Activated T-helper 17 cell treated with anti-CD3 and anti-CD28 coated beads, Interleukin-2, amount 50 U/mL, for 72 hours (primary cell): ENCODE measurements around the gene SART3. TPM values are rescaled to one million over a fixed set of nuclear protein-coding genes. Genes with fewer than 3 reads are reported as not detected.
"Not testable (repeated sequence)": the region's sequence is repeated elsewhere in the genome, so short reads cannot be mapped to it uniquely, and the experiment has no call there.

Experiments
- ATAC-seq: fragments of 150-1000 bp; cut with Tn5 transposase; replicated peaks from 2 replicates; pipeline ENCODE4 v1.10.0; 2021; ENCODE audit warnings: mild to moderate bottlenecking, moderate library complexity
- H3K27ac Mint-ChIP-seq: one replicate; pipeline ENCODE4 v1.8.0; 2022; ENCODE audit warnings: mixed read lengths
- H3K27me3 Mint-ChIP-seq: one replicate; pipeline ENCODE4 v1.8.0; 2022; ENCODE audit warnings: mixed read lengths
- H3K36me3 Mint-ChIP-seq: one replicate; pipeline ENCODE4 v1.8.0; 2022; ENCODE audit warnings: low read depth, mild to moderate bottlenecking, mixed read lengths
- H3K4me1 Mint-ChIP-seq: one replicate; pipeline ENCODE4 v1.8.0; 2022; ENCODE audit warnings: mixed read lengths
- H3K4me3 Mint-ChIP-seq: one replicate; pipeline ENCODE4 v1.8.0; 2022; ENCODE audit warnings: mild to moderate bottlenecking, mixed read lengths
- H3K9me3 Mint-ChIP-seq: one replicate; pipeline ENCODE4 v1.8.0; 2022; ENCODE audit warnings: mixed read lengths
- total RNA-seq, 2 donors: library from RNA; stranded (reverse); gene quantifications; one replicate each; pipeline ENCODE4 v1.2.3, GENCODE V29; 2022

The SART3 gene
- total RNA-seq, 2 donors from 2014 or later = 85.0 to 98.6 TPM

- peaks cover 41% of the 10 kb centered on the region for H3K4me1 Mint-ChIP-seq
- no peak for ATAC-seq
- peaks cover 87% of the 10 kb centered on the region for H3K36me3 Mint-ChIP-seq
- H3K4me3 Mint-ChIP-seq = no peak overlapping the region
- no peaks in the 10 kb centered on the region for H3K27me3 Mint-ChIP-seq
- H3K27ac Mint-ChIP-seq = peak overlapping the region; percentile 90
- H3K9me3 Mint-ChIP-seq = no peaks in the 10 kb centered on the region
Observed at GRCh38 chr12:108564724-108565123, 3.8 kb upstream of the SART3 start.

GRCh38 chr12:108563804-108564151 is 2.8 kb upstream of the SART3 start:
- H3K4me3 Mint-ChIP-seq = peak overlapping the region; percentile 93
- peaks cover 86% of the 10 kb centered on the region for H3K36me3 Mint-ChIP-seq
- no peaks in the 10 kb centered on the region for H3K27me3 Mint-ChIP-seq
- ATAC-seq = no peak
- peaks cover 36% of the 10 kb centered on the region for H3K4me1 Mint-ChIP-seq
- no peaks in the 10 kb centered on the region for H3K9me3 Mint-ChIP-seq
- H3K27ac Mint-ChIP-seq = peak overlapping the region; percentile 90

GRCh38 chr12:108563136-108563803 is 2.3 kb upstream of the SART3 start:
- Mint-ChIP-seq H3K27ac (peak overlapping the region; percentile 90), H3K9me3 (no peaks in the 10 kb centered on the region), H3K36me3 (peaks cover 86% of the 10 kb centered on the region), H3K27me3 (no peaks in the 10 kb centered on the region), H3K4me3 (peak overlapping the region; percentile 93), H3K4me1 (peaks cover 33% of the 10 kb centered on the region)
- peak; percentile 51 for ATAC-seq

- peak within 1 kb of the TSS; percentile 93 for H3K4me3 Mint-ChIP-seq
Observed at GRCh38 chr12:108562348-108563135, 1.6 kb upstream of the SART3 start, which contains the start of gene ISCU. TSS of gene ISCU (plus strand) at chr12:108562596. CDS start at chr12:108562623, 27 bp downstream.

GRCh38 chr12:108561852-108562347 is 927 bp upstream of the SART3 start:
- H3K9me3 Mint-ChIP-seq = no peaks in the 10 kb centered on the region
- peak overlapping the region; percentile 99 for H3K27ac Mint-ChIP-seq
- peaks cover 86% of the 10 kb centered on the region for H3K36me3 Mint-ChIP-seq
- H3K27me3 Mint-ChIP-seq = no peaks in the 10 kb centered on the region
- peaks cover 29% of the 10 kb centered on the region for H3K4me1 Mint-ChIP-seq
- H3K4me3 Mint-ChIP-seq = peak overlapping the region; percentile 93
- no peak for ATAC-seq

More at GRCh38 chr12:108562348-108563135, 1.6 kb upstream of the SART3 start, which contains the start of gene ISCU:
- Mint-ChIP-seq H3K27ac (peak within 1 kb of the TSS; percentile 99), H3K36me3 (peaks cover 86% of the 10 kb centered on the region), H3K9me3 (no peaks in the 10 kb centered on the region), H3K27me3 (no peaks in the 10 kb centered on the region), H3K4me1 (peaks cover 29% of the 10 kb centered on the region)
- ATAC-seq = peak; percentile 64

GRCh38 chr12:108560321-108560721 is 652 bp downstream of the SART3 start:
- Mint-ChIP-seq H3K27ac (peak overlapping the region; percentile 99), H3K9me3 (no peaks in the 10 kb centered on the region), H3K27me3 (no peaks in the 10 kb centered on the region), H3K36me3 (peaks cover 86% of the 10 kb centered on the region), H3K4me1 (peaks cover 19% of the 10 kb centered on the region), H3K4me3 (peak overlapping the region; percentile 93)
- ATAC-seq = no peak

- Mint-ChIP-seq H3K4me1 (peaks cover 22% of the 10 kb centered on the region), H3K27me3 (no peaks in the 10 kb centered on the region), H3K27ac (peak overlapping the region; percentile 99), H3K9me3 (no peaks in the 10 kb centered on the region), H3K4me3 (peak overlapping the region; percentile 93), H3K36me3 (peaks cover 86% of the 10 kb centered on the region)
- no peak for ATAC-seq
Observed at GRCh38 chr12:108559748-108560147, 1.2 kb downstream of the SART3 start.

- peak; percentile 20 for ATAC-seq
- Mint-ChIP-seq H3K9me3 (no peaks in the 10 kb centered on the region), H3K27me3 (no peaks in the 10 kb centered on the region), H3K4me3 (peak overlapping the region; percentile 93), H3K4me1 (peaks cover 26% of the 10 kb centered on the region), H3K36me3 (peaks cover 82% of the 10 kb centered on the region), H3K27ac (peak overlapping the region; percentile 99)
Observed at GRCh38 chr12:108559007-108559655, 1.8 kb downstream of the SART3 start.

- H3K9me3 Mint-ChIP-seq, H3K27ac Mint-ChIP-seq, ATAC-seq, H3K27me3 Mint-ChIP-seq: not testable (repeated sequence)
- peak overlapping the region; percentile 9 for H3K4me3 Mint-ChIP-seq
- peaks cover 61% of the 10 kb centered on the region for H3K4me1 Mint-ChIP-seq
- peaks cover 94% of the 10 kb centered on the region for H3K36me3 Mint-ChIP-seq
Observed at GRCh38 chr12:108555383-108555782, 5.6 kb downstream of the SART3 start.

- peak overlapping the region; percentile 38 for H3K4me3 Mint-ChIP-seq
- peaks cover 58% of the 10 kb centered on the region for H3K4me1 Mint-ChIP-seq
- peaks cover 94% of the 10 kb centered on the region for H3K36me3 Mint-ChIP-seq
- H3K27ac Mint-ChIP-seq = peak overlapping the region; percentile 52
- no peaks in the 10 kb centered on the region for H3K9me3 Mint-ChIP-seq
- H3K27me3 Mint-ChIP-seq = no peaks in the 10 kb centered on the region
- no peak for ATAC-seq
Observed at GRCh38 chr12:108553799-108554198, 7.2 kb downstream of the SART3 start.

- ATAC-seq = no peak
- Mint-ChIP-seq H3K36me3 (peaks cover 95% of the 10 kb centered on the region), H3K27ac (no peak overlapping the region), H3K27me3 (no peaks in the 10 kb centered on the region), H3K4me3 (peak overlapping the region; percentile 38), H3K4me1 (peaks cover 47% of the 10 kb centered on the region), H3K9me3 (no peaks in the 10 kb centered on the region)
Observed at GRCh38 chr12:108551535-108551934, 9.4 kb downstream of the SART3 start.

GRCh38 chr12:108548954-108549521 is 11.9 kb downstream of the SART3 start:
- Mint-ChIP-seq H3K36me3 (peaks cover 99% of the 10 kb centered on the region), H3K27me3 (no peaks in the 10 kb centered on the region), H3K4me3 (no peak overlapping the region), H3K27ac (no peak overlapping the region), H3K4me1 (peaks cover 38% of the 10 kb centered on the region), H3K9me3 (no peaks in the 10 kb centered on the region)
- ATAC-seq = no peak

GRCh38 chr12:108547686-108548085 is 13.3 kb downstream of the SART3 start:
- H3K27ac Mint-ChIP-seq = no peak overlapping the region
- no peak for ATAC-seq
- H3K36me3 Mint-ChIP-seq = peaks cover 99% of the 10 kb centered on the region
- H3K4me1 Mint-ChIP-seq = peaks cover 25% of the 10 kb centered on the region
- H3K27me3 Mint-ChIP-seq = no peaks in the 10 kb centered on the region
- H3K9me3 Mint-ChIP-seq = no peaks in the 10 kb centered on the region
- no peak overlapping the region for H3K4me3 Mint-ChIP-seq

- Mint-ChIP-seq H3K4me1 (peaks cover 5% of the 10 kb centered on the region), H3K4me3 (no peak overlapping the region), H3K36me3 (peaks cover 95% of the 10 kb centered on the region), H3K27ac (no peak overlapping the region), H3K27me3 (no peaks in the 10 kb centered on the region), H3K9me3 (no peaks in the 10 kb centered on the region)
- ATAC-seq = no peak
Observed at GRCh38 chr12:108543652-108544051, 17.3 kb downstream of the SART3 start.
